Ovary (tissue), 3 donors: ENCODE measurements around the gene SMAD3.

ENCODE experiments used
- CTCF ChIP-seq, 3 donors: fragments of 450-650 bp in 2 of 3; fragments of 200-600 bp in 1 of 3; IDR thresholded peaks; one replicate each; pipeline versions ENCODE4 v1.5.1 to v1.8.0; 2016 to 2022; ENCODE audit warnings: antibody characterized with exemption in 3 of 3, mild to moderate bottlenecking in 1 of 3
- EP300 ChIP-seq: sonication (generic); formaldehyde crosslinking; IDR thresholded peaks from one replicate; pipeline ENCODE4 v1.6.1; 2017; ENCODE audit warnings: antibody characterized with exemption
- POLR2A ChIP-seq: fragments of 450-650 bp; IDR thresholded peaks from one replicate; pipeline ENCODE4 v1.6.1; 2017; ENCODE audit warnings: antibody characterized with exemption, mild to moderate bottlenecking, moderate library complexity
- donor health status: DM: no; HTN: no; CAD: no.

- TF ChIP-seq CTCF (IDR thresholded peaks at IDR 0.05) (no peak), EP300 (no peak), POLR2A (no peak)
Measured at GRCh38 chr15:67035886-67036285, 29.5 kb upstream of the SMAD3 start.
